Measurements from ENCODE around the gene CD200.

DNA sequence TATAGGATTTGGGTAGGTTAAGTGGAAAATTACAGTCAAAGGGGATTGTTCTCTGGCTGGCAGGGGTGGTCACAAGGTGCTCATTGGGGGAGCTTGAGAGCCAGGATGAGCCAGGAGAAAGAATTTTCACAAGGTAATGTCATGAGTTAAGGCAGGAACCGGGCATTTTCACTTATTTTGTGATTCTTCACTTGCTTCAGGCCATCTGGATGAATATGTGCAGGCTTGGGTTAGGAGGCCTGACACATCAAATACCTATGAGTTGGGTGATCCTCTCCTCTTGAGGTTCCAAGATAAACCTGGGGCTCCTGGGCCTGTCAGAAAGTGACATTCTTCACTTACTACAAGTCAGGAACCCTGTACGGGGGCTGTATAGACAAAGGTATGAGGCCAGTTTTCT is 68.7 kb downstream of the CD200 start:
- TF ChIP-seq, protein P1, sequence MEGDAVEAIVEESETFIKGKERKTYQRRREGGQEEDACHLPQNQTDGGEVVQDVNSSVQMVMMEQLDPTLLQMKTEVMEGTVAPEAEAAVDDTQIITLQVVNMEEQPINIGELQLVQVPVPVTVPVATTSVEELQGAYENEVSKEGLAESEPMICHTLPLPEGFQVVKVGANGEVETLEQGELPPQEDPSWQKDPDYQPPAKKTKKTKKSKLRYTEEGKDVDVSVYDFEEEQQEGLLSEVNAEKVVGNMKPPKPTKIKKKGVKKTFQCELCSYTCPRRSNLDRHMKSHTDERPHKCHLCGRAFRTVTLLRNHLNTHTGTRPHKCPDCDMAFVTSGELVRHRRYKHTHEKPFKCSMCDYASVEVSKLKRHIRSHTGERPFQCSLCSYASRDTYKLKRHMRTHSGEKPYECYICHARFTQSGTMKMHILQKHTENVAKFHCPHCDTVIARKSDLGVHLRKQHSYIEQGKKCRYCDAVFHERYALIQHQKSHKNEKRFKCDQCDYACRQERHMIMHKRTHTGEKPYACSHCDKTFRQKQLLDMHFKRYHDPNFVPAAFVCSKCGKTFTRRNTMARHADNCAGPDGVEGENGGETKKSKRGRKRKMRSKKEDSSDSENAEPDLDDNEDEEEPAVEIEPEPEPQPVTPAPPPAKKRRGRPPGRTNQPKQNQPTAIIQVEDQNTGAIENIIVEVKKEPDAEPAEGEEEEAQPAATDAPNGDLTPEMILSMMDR (IDR thresholded peaks at IDR 0.05 in 4 of 5, conservative IDR thresholded peaks at IDR 0.05 in 1 of 5), result no peak
- no peak for TF ChIP-seq POLR2A (IDR thresholded peaks at IDR 0.05)

All from gastrocnemius medialis (tissue), 4 donors.